Lower leg skin (tissue), 4 donors: ENCODE data around the gene SNX12. TPM values are rescaled to one million over a fixed set of nuclear protein-coding genes. Genes with fewer than 3 reads are reported as not detected.

Experiments
- DNase-seq, 2 donors: peaks; one replicate each; pipeline ENCODE4 v3.0.0-alpha.2; 2019; ENCODE audit warnings: low spot score in 2 of 2
- H3K4me3 ChIP-seq: fragments of 200-600 bp; sonication (generic); 2 replicates; pipeline ENCODE4 v1.5.1; 2017; ENCODE audit warnings: mild to moderate bottlenecking, low read depth; ENCODE audit not compliant: poor library complexity, severe bottlenecking
- POLR2A ChIP-seq, 2 donors: fragments of 450-650 bp; IDR thresholded peaks; one replicate each; pipeline ENCODE4 v1.6.1; 2016 to 2017; ENCODE audit warnings: antibody characterized with exemption in 2 of 2, mild to moderate bottlenecking in 1 of 2, moderate library complexity in 1 of 2
- WGBS, 2 donors: methylation state at CpG; one replicate each; pipeline ENCODE4 v1.1.5; 2018; 5-methylcytosine and 5-hydroxymethylcytosine counted together
- intact Hi-C: fragments of 100-400 bp; cut with DNase I; formaldehyde crosslinking; loops from one replicate; pipeline ENCODE4 v1.15.0; 2023; ENCODE audit warnings: low total_unique reads
- total RNA-seq, 4 donors: library from RNA; depleted of rRNA; stranded (reverse); fragments of >200 nt; gene quantifications; one replicate each; pipeline ENCODE4 v1.1.0, GENCODE V29; 2016
- TF ChIP-seq, protein P1 (sequence below), 3 donors: fragments of 450-650 bp; IDR thresholded peaks; one replicate each; pipeline ENCODE4 v1.5.1; 2016; ENCODE audit warnings: antibody characterized with exemption in 3 of 3, mild to moderate bottlenecking in 3 of 3, moderate library complexity in 2 of 3

Gene SNX12
- total RNA-seq, 4 donors from 2014 or later: 55.0 to 102 (median 70.4) TPM

DNA sequence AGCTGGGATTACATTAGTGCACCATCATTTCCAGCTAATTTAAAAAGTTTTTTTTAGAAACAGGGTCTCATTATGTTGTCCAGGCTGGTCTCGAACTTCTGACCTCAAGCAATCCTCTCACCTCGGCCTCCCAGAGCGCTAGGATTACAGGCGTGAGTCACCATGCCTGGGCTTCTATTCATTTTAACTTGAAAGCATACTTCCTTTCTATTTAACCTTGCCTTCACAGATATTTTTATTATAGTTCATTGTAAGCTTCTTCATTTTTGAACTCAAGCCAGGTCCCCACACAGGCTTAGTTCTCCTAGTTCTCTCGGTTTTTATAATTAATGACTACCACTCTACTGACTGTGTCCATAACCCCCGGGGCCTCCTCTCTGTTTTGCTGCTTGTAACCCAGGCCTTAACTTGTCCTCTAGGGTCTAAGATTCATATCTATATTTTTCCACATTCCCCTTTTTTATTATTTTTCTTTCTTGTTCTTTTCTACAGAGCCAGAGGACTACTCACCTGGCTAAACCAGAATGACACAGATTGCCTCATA lies 50.7 kb downstream of the SNX12 start:
- no peak for DNase-seq
- 65 to 66% methylated on average over 6 of the region's 6 CpGs for WGBS, 2 donors
- no peak overlapping the region for H3K4me3 ChIP-seq
- intact Hi-C loops: no loop called here
- TF ChIP-seq POLR2A (IDR thresholded peaks at IDR 0.05): no peak
- TF ChIP-seq, protein P1, sequence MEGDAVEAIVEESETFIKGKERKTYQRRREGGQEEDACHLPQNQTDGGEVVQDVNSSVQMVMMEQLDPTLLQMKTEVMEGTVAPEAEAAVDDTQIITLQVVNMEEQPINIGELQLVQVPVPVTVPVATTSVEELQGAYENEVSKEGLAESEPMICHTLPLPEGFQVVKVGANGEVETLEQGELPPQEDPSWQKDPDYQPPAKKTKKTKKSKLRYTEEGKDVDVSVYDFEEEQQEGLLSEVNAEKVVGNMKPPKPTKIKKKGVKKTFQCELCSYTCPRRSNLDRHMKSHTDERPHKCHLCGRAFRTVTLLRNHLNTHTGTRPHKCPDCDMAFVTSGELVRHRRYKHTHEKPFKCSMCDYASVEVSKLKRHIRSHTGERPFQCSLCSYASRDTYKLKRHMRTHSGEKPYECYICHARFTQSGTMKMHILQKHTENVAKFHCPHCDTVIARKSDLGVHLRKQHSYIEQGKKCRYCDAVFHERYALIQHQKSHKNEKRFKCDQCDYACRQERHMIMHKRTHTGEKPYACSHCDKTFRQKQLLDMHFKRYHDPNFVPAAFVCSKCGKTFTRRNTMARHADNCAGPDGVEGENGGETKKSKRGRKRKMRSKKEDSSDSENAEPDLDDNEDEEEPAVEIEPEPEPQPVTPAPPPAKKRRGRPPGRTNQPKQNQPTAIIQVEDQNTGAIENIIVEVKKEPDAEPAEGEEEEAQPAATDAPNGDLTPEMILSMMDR (IDR thresholded peaks at IDR 0.05): no peak

Other genes starting within 250 kb of the SNX12 start
- gene TEX11, start 159.6 kb downstream of the SNX12 start, total RNA-seq: not detected
- not detected for gene SLC7A3, start 137.2 kb downstream of the SNX12 start, total RNA-seq
- 10 to 100 TPM; 17.7 to 29.9 (median 23.3) TPM for gene FOXO4, start 27.5 kb upstream of the SNX12 start, total RNA-seq
- 1 to 10 TPM in 1 of 4 donors, not detected in 3; 1.9 TPM for gene CXorf65, start 38.4 kb upstream of the SNX12 start, total RNA-seq
- gene IL2RG, start 43.2 kb upstream of the SNX12 start, total RNA-seq: 10 to 100 TPM in 2 of 4 donors, 1 to 10 TPM in 2; 7.0 to 19.8 (median 10.6) TPM
- gene MED12, start 50.3 kb upstream of the SNX12 start, total RNA-seq: 10 to 100 TPM; 27.3 to 42.9 (median 31.7) TPM
- under 1 TPM; 0.21 to 0.52 (median 0.43) TPM for gene NLGN3, start 76.5 kb upstream of the SNX12 start, total RNA-seq
- 1 to 10 TPM in 2 of 4 donors, under 1 TPM in 2; 0.19 to 2.4 (median 1.5) TPM for gene GJB1, start 154.9 kb upstream of the SNX12 start, total RNA-seq
- gene ZMYM3, start 185.8 kb upstream of the SNX12 start, total RNA-seq: 10 to 100 TPM; 12.4 to 17.5 (median 15.0) TPM
- gene NONO, start 215.3 kb upstream of the SNX12 start, total RNA-seq: 100 to 1,000 TPM; 166 to 216 (median 191) TPM
- 1 to 10 TPM in 1 of 4 donors, under 1 TPM in 2, not detected in 1; 0.16 to 1.9 (median 0.21) TPM for gene ITGB1BP2, start 233.4 kb upstream of the SNX12 start, total RNA-seq